GM18517 (cell line): ENCODE results near the gene RBBP8NL.
"Not testable (repeated sequence)": the region's sequence is repeated elsewhere in the genome, so short reads cannot be mapped to it uniquely, and the experiment has no call there.

ENCODE experiments used
- ATAC-seq: cut with Tn5 transposase; IDR thresholded peaks from one replicate; pipeline ENCODE4 v1.9.1; 2021; ENCODE audit warnings: mild to moderate bottlenecking, moderate library complexity; ENCODE audit not compliant: unreplicated experiment

Gene RBBP8NL

GRCh38 chr20:62376112-62377063 lies 51.0 kb downstream of the RBBP8NL start:
- no peak for ATAC-seq

GRCh38 chr20:62374331-62375152 lies 52.8 kb downstream of the RBBP8NL start:
- no peak for ATAC-seq

- not testable (repeated sequence) for ATAC-seq
Observed at GRCh38 chr20:62373631-62374179, 53.6 kb downstream of the RBBP8NL start.

GRCh38 chr20:62372042-62372993 lies 55.0 kb downstream of the RBBP8NL start:
- no peak for ATAC-seq

GRCh38 chr20:62371588-62372041 lies 55.7 kb downstream of the RBBP8NL start:
- no peak for ATAC-seq

GRCh38 chr20:62370807-62371587 lies 56.3 kb downstream of the RBBP8NL start:
- ATAC-seq = no peak

GRCh38 chr20:62370115-62370806 lies 57.1 kb downstream of the RBBP8NL start:
- ATAC-seq = no peak

GRCh38 chr20:62369815-62370114 lies 57.6 kb downstream of the RBBP8NL start:
- ATAC-seq = no peak

- no peak for ATAC-seq
Observed at GRCh38 chr20:62368976-62369814, 58.1 kb downstream of the RBBP8NL start.

GRCh38 chr20:62368392-62368975 lies 58.9 kb downstream of the RBBP8NL start:
- ATAC-seq = no peak

- no peak for ATAC-seq
Observed at GRCh38 chr20:62367633-62368391, 59.5 kb downstream of the RBBP8NL start.

GRCh38 chr20:62367136-62367632 lies 60.2 kb downstream of the RBBP8NL start, which contains the start of gene LAMA5:
Gene LAMA5, minus strand, starts transcription at chr20:62367312. Its CDS starts 67 bp downstream, at chr20:62367245.
- no peak for ATAC-seq

GRCh38 chr20:62366370-62367135 lies 60.8 kb downstream of the RBBP8NL start:
- no peak for ATAC-seq

- ATAC-seq = no peak
Observed at GRCh38 chr20:62365814-62366369, 61.4 kb downstream of the RBBP8NL start.

GRCh38 chr20:62364911-62365736 lies 62.2 kb downstream of the RBBP8NL start:
- no peak for ATAC-seq
